ENCODE results near the gene PRELID3B.

Gene PRELID3B

GRCh38 chr20:58987790-58988564 is 54.6 kb downstream of the PRELID3B start:
- ATAC-seq (no peak), DNase-seq (no peak)
- H3K4me3 Mint-ChIP-seq: no peak overlapping the region
- H3K9me3 Mint-ChIP-seq: no peaks in the 10 kb centered on the region
- H3K27me3 Mint-ChIP-seq: no peaks in the 10 kb centered on the region
- peaks cover 19% of the 10 kb centered on the region for H3K4me1 Mint-ChIP-seq
- no peak overlapping the region for H3K27ac Mint-ChIP-seq

- no peak overlapping the region for H3K27ac Mint-ChIP-seq
- H3K4me1 Mint-ChIP-seq: peaks cover 28% of the 10 kb centered on the region
- no peaks in the 10 kb centered on the region for H3K9me3 Mint-ChIP-seq
- no peak overlapping the region for H3K4me3 Mint-ChIP-seq
- no peak for ATAC-seq
- no peaks in the 10 kb centered on the region for H3K27me3 Mint-ChIP-seq
- no peak for DNase-seq
Observed at GRCh38 chr20:58986968-58987517, 55.5 kb downstream of the PRELID3B start.

GRCh38 chr20:58986286-58986967 is 56.2 kb downstream of the PRELID3B start:
- peaks cover 29% of the 10 kb centered on the region for H3K4me1 Mint-ChIP-seq
- H3K27me3 Mint-ChIP-seq: no peaks in the 10 kb centered on the region
- DNase-seq (no peak), ATAC-seq (no peak)
- no peaks in the 10 kb centered on the region for H3K9me3 Mint-ChIP-seq
- H3K4me3 Mint-ChIP-seq: no peak overlapping the region
- no peak overlapping the region for H3K27ac Mint-ChIP-seq

- Mint-ChIP-seq H3K27ac (no peak overlapping the region), H3K4me1 (peaks cover 29% of the 10 kb centered on the region), H3K4me3 (no peak overlapping the region), H3K9me3 (no peaks in the 10 kb centered on the region), H3K27me3 (no peaks in the 10 kb centered on the region)
- DNase-seq (no peak), ATAC-seq (no peak)
Observed at GRCh38 chr20:58985656-58986055, 56.9 kb downstream of the PRELID3B start.

- Mint-ChIP-seq H3K27me3 (no peaks in the 10 kb centered on the region), H3K27ac (peak overlapping the region in 1 of 2 donors; percentile 66), H3K4me1 (peaks cover 29% of the 10 kb centered on the region), H3K9me3 (no peaks in the 10 kb centered on the region), H3K4me3 (no peak overlapping the region)
- ATAC-seq: no peak
- no peak for DNase-seq
Observed at GRCh38 chr20:58984691-58985090, 57.9 kb downstream of the PRELID3B start.
